GM18505 (cell line): ENCODE results near the gene TERT.

Experiments used
- ATAC-seq: cut with Tn5 transposase; IDR thresholded peaks from one replicate; pipeline ENCODE4 v1.9.1; 2021; ENCODE audit not compliant: unreplicated experiment
- POLR2A ChIP-seq: IDR thresholded peaks from 4 replicates; pipeline ENCODE4 v1.6.1; 2011; ENCODE audit warnings: borderline replicate concordance; ENCODE audit not compliant: insufficient read depth, insufficient read length; ENCODE audit errors: extremely low read depth

Gene TERT

GRCh38 chr5:1325870-1326531 lies 31.1 kb upstream of the TERT start:
- TF ChIP-seq POLR2A, result no peak

DNA sequence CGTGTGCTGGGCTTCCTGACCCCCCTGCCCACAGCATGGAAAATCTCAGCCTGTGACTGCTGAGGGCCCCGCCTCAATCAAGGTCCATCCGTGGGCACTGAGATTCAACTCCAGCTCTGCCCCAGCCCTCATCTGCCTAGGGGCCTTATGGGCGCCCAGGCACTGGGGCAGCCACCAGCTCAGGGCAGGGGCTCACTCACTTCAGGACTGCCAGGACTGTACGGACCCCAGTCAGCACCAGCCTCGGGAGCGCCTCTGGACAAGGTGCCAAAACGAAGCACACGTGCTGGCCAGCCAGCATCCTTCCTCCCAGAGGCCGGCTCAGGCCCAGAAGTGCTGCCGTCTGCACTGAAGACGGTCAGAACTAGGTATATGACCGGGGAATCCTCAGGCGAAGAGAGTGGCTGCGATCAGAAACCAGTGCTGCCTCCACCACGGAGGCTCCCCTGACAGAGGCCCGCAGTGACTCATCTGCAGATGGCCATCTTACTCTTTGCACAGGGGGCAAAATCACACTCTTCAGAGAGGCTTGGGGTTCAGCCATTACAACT lies 30.4 kb upstream of the TERT start:
- no peak for TF ChIP-seq POLR2A
- ATAC-seq, result no peak

More at GRCh38 chr5:1325870-1326531, 31.1 kb upstream of the TERT start:
- no peak for ATAC-seq

GRCh38 chr5:1324719-1325190 lies 29.9 kb upstream of the TERT start:
- no peak for TF ChIP-seq POLR2A
- no peak for ATAC-seq

GRCh38 chr5:1324301-1324700 lies 29.4 kb upstream of the TERT start:
- no peak for ATAC-seq
- no peak for TF ChIP-seq POLR2A

- ATAC-seq, result no peak
- TF ChIP-seq POLR2A, result no peak
Observed at GRCh38 chr5:1323803-1324173, 28.9 kb upstream of the TERT start.

DNA sequence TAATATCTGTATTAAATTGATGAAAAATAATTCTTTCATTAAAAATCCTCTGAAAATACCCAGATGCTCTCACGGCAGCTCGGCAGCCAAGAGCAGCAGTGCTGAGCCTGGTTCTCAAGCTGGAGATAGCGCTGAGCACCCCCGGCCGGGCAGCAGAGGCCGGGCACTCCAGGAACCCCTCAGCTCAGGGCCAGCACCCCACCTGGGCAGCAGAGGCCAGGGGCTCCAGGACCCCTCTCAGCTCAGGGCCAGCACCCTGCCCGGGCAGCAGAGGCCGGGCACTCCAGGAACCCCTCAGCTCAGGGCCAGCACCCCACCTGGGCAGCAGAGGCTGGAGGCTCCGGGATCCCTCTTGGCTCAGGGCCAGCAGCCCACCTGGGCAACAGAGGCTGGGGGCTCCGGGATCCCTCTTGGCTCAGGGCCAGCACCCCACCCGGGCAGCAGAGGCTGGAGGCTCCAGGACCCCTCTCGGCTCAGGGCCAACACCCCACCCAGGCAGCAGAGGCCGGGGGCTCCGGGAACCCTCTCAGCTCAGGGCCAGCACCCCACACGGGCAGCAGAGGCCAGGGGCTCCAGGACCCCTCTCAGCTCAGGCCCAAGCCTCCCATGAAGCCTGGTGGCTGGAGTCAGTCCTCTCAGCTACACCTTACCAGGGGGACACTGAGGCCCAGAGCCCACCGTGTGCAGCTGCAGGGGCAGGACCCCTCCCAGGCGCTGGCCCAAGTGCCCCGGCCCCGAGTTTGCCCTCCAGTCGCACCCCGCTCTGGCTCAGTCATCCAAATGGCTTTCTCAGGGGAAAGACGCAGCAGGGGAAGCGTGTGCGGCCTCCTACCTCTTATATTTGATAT lies 28.3 kb upstream of the TERT start:
- no peak for TF ChIP-seq POLR2A
- no peak for ATAC-seq

DNA sequence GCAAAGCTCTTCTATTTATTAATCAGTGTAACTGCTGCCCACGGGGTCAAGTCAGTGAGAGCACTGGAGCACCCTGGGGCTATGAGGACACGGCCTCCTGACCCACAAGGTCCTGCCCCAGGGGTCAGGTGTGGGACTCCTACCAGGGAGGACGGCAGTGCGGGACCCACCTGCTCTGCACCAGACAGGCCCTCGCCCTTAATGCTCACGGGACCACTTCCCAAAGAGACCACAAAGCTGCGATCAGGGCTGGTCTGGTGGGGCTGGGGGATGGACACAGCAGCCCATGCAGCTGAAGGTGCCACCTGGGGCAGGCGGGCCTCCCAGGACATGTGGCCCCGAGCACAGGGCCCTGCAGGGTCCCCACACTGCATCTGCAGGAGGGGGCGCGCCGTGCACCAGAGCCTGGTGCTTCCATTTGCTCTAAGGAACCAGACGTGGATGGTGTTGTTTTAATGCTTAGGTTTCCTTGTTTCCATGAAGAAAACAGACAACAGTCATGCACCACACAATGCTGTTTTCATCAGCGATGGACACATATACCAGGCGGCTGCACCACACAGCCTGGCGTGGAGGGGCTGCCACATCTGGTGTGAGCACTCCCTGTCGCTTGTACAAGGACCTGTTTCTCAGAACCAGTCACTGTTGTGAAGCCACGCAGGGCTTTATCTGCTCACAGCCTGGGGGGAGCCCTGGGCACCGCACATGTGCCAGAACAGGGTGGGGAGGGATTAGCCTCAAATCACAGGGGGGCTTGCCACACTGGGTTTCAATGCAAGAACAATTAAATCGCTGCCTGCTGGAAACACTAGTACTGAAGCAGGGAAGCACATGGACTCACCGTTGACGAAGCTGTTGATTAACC lies 27.4 kb upstream of the TERT start:
- TF ChIP-seq POLR2A, result no peak
- ATAC-seq, result no peak

DNA sequence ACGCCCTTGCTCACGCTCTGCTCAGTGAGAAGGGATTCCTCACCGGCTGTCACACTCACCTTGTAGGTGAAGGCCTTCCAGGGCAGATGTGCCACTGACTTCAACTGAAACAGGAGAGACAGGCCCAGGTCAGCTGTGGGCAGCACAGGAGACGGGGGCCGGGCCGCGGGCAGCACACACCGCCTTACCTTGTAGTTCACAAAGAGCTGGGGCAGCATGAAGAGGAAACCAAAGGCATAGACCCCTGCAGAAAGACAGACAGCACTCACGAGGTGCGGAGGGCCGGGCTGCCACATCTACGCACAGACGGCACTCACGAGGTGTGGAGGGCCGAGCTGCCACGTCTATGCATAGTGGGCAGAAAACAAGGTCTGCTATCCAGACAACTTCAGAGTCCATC lies 26.7 kb upstream of the TERT start:
- no peak for TF ChIP-seq POLR2A
- no peak for ATAC-seq

DNA sequence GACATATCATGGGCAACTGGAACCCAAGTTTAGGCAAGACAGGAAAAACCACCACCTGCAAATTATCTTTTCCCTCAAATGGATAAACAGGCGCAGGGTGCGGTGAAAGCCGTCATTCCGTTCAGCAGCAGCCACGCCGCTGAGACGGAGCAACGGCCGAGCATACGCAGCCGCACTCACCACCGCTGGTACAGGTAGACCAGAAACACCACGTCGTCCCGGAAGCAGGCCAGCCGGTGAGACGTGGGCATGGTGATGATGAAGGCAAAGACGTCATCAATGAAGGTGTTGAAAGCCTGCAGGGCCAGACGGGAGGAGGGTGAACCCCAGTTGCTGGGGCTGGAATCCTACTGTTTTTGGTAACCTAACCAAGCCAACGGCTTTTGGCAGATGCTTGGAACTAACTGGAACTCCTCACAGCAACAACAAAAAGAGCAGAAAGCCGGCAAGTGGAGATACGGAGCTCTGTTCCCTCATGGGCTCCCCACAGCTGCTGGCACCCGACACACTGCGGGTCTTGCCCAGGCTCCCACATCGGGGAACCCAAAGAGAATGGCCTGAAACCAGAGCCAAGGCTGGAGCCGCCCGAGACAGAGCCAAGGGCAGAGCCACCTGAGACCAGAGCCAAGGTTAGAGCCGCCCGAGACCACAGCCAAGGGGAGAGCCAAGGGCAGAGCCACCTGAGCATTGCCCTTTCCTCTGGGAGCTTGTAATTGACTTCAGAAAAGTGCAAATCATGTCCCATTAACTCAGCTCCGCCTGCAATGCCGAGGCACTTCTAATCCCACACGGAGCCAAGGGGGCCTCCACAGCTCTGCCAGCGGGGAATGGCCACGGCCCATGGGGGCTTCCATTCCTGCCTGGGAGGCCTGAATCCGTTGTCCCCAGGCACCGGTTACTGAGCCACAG lies 25.8 kb upstream of the TERT start:
- TF ChIP-seq POLR2A, result no peak
- no peak for ATAC-seq

DNA sequence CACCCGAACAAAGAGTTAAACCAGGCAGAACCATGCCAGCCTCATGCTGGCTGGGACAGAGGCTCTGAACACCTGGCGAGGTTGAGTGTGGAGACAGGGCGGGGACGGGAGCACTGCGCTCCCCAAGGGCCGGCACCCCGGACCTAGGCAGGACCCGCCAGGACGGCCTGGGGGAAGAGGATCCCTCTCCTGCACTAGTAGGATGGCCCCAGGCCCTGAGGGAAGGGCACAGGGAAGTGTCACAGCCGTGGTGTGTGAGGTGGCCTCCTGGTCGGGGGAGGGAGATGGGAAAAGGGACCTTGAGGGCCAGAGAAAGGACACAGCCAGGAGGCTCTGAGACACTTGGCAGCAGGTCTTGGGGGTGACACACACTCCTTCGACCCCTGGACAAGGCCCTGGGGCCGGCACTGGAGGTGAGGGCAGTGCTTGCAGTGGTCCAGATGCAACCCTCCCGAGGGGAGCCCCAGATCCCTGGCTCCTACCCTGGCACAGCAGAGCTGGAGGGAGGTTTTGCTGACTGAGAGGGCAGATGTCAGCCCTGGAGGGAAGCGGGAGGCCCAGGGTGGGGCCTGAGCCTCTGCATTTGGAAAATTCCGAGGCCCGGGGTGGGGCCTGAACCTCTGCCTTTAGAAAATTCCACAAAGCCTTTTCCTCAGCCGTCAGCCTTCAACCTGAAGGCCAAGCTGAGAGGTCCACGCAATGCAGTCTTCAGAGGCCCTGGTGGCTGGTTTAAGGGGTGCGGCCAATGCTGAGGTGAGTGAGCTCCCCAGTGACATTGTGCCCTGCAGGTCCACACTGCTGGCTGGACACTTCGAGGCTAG lies 24.8 kb upstream of the TERT start:
- no peak for TF ChIP-seq POLR2A
- ATAC-seq, result no peak

DNA sequence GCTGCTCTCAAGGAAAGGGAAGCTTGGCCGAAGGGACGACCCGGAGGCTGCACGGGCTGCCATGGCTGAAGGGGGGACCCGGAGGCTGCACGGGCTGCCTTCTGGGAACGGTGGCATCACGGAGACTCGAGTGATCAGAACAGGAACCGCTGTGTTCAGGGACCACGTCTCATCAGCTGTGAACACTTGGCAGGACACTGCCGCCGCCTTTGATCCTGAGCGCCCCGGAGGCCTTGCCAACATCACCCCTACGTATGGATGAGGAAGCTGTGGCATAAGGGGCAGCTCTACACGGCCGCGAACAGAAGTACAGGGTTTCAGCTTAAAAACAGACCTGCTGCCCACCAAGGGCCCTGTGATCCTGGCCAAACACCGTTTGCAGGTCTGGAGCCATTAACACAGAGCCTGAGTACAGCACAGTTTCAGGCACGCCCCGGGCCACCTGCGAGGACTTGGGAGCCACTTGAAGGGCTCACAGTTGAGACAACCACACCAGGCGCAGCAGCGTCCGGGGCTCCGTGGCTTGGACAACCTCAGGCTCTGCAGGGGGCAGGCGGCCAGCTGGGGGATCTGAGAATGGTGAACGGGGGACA lies 23.9 kb upstream of the TERT start:
- ATAC-seq, result no peak
- no peak for TF ChIP-seq POLR2A
